Measurements from ENCODE around the gene GPR158. TPM values are rescaled to one million over a fixed set of nuclear protein-coding genes. Genes with fewer than 3 reads are reported as not detected.

GPR158 gene
- total and polyA plus RNA-seq, 4 donors, result 0.02 to 0.97 TPM; not detected in 2

DNA sequence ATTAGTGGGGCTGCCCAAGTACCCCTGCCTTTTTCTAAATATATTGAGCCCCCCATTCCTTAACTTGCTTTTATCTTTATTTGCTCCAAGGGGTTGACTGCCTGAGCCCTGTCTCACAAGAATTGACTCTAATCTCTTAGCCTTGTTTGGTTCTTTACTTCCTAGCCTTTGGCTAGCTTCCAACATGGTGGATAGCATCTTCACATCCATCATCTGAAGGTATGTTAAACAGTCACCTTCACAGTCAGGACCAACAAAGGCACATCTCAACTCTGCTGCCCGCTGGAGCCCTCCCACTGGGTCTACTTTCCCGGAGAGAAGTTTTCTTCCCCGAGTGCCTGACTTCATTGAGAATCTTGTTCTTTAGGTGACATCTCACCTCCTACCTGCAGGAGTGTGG lies 329.5 kb downstream of the GPR158 start:
- WGBS, 2 donors, result 77 to 90% methylated on average over 3 of the region's 3 CpGs

DNA sequence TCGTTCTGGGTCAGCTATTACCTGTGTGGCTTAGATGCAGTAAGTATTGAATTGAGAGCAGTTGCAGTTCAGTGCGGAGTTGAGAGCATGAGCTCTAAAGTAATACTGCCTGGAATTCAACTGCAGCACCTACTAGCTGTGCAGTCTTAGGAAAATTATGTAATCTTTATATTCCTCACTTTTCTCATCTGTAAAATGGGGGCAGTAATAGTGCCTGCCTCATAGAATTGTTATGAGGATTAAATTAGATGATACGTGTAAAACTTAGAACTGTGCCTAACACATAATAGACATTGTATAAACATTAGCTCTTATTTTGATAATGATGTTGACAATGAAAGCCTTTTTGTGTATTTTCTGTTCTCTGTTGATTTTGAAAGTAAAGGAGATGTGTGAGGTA lies 330.0 kb downstream of the GPR158 start:
- Histone ChIP-seq H3K4me1 (ENCODE audit: control insufficient read depth in 5 of 5, insufficient read depth in 5 of 5, low read length in 5 of 5) (peaks cover 0 to 4% (median 0%) of the 10 kb centered on the region in 5 donors), H3K4me3 (no peak overlapping the region), H3K36me3 (ENCODE audit: control insufficient read depth in 4 of 4, insufficient read depth in 4 of 4, low read length in 4 of 4) (no peaks in the 10 kb centered on the region), H3K9ac (ENCODE audit: insufficient read depth in 1 of 2, low read length in 2 of 2) (no peak overlapping the region), H3K9me3 (ENCODE audit: control insufficient read depth in 4 of 4, insufficient read depth in 3 of 4, low read length in 3 of 4) (no peaks in the 10 kb centered on the region), H3K27me3 (ENCODE audit: control insufficient read depth in 3 of 3, insufficient read depth in 3 of 3, low read length in 2 of 3) (no peaks in the 10 kb centered on the region), H3K27ac (ENCODE audit: low read depth in 1 of 2, low read length in 1 of 2) (no peak overlapping the region)
- ATAC-seq (ENCODE audit: insufficient read depth, low FRiP score) (no peak), DNase-seq (no peak)
- TF ChIP-seq, protein P1, sequence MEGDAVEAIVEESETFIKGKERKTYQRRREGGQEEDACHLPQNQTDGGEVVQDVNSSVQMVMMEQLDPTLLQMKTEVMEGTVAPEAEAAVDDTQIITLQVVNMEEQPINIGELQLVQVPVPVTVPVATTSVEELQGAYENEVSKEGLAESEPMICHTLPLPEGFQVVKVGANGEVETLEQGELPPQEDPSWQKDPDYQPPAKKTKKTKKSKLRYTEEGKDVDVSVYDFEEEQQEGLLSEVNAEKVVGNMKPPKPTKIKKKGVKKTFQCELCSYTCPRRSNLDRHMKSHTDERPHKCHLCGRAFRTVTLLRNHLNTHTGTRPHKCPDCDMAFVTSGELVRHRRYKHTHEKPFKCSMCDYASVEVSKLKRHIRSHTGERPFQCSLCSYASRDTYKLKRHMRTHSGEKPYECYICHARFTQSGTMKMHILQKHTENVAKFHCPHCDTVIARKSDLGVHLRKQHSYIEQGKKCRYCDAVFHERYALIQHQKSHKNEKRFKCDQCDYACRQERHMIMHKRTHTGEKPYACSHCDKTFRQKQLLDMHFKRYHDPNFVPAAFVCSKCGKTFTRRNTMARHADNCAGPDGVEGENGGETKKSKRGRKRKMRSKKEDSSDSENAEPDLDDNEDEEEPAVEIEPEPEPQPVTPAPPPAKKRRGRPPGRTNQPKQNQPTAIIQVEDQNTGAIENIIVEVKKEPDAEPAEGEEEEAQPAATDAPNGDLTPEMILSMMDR (IDR thresholded peaks at IDR 0.05; ENCODE audit: control extremely low read depth, extremely low read depth), result no peak
- 86 to 88% methylated on average over 3 of the region's 3 CpGs for WGBS, 2 donors

More for the DNA sequence above, 329.5 kb downstream of the GPR158 start:
- no peaks in the 10 kb centered on the region for H3K27me3 ChIP-seq (ENCODE audit: control insufficient read depth in 3 of 3, insufficient read depth in 3 of 3, low read length in 2 of 3)
- TF ChIP-seq, protein P1 (IDR thresholded peaks at IDR 0.05; ENCODE audit: control extremely low read depth, extremely low read depth), result no peak
- H3K9ac ChIP-seq (ENCODE audit: insufficient read depth in 1 of 2, low read length in 2 of 2), result no peak overlapping the region
- ATAC-seq (ENCODE audit: insufficient read depth, low FRiP score), result no peak
- peaks cover 0 to 2% (median 0%) of the 10 kb centered on the region in 4 donors for H3K9me3 ChIP-seq (ENCODE audit: control insufficient read depth in 4 of 4, insufficient read depth in 3 of 4, low read length in 3 of 4)
- no peak for DNase-seq
- H3K36me3 ChIP-seq (ENCODE audit: control insufficient read depth in 4 of 4, insufficient read depth in 4 of 4, low read length in 4 of 4), result no peaks in the 10 kb centered on the region
- peaks cover 0 to 4% (median 0%) of the 10 kb centered on the region in 5 donors for H3K4me1 ChIP-seq (ENCODE audit: control insufficient read depth in 5 of 5, insufficient read depth in 5 of 5, low read length in 5 of 5)
- H3K4me3 ChIP-seq, result no peak overlapping the region
- H3K27ac ChIP-seq (ENCODE audit: low read depth in 1 of 2, low read length in 1 of 2), result no peak overlapping the region

DNA sequence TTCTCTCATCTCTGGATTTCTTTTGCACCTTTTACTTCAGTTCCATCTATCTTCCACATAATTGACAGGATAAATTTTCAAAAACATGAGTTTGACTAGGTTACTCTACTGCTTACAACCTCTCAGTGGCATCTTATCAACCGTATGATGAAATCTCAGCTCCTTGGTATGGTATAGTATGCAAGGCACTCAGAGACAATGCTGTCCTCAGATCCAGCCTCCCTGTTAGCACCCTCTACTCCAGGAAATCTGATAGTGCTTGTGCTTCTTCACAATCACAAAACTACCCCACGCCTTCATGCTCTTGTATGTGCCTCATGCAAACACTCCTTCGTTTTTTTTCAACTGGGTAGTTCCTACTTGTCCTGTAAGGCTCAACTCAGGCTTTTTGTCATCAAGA lies 330.7 kb downstream of the GPR158 start:
- peaks cover 0 to 4% (median 0%) of the 10 kb centered on the region in 5 donors for H3K4me1 ChIP-seq (ENCODE audit: control insufficient read depth in 5 of 5, insufficient read depth in 5 of 5, low read length in 5 of 5)
- no peaks in the 10 kb centered on the region for H3K27me3 ChIP-seq (ENCODE audit: control insufficient read depth in 3 of 3, insufficient read depth in 3 of 3, low read length in 2 of 3)
- DNase-seq (no peak), ATAC-seq (ENCODE audit: insufficient read depth, low FRiP score) (no peak)
- no peaks in the 10 kb centered on the region for H3K36me3 ChIP-seq (ENCODE audit: control insufficient read depth in 4 of 4, insufficient read depth in 4 of 4, low read length in 4 of 4)
- no peak overlapping the region for H3K4me3 ChIP-seq
- TF ChIP-seq, protein P1 (IDR thresholded peaks at IDR 0.05; ENCODE audit: control extremely low read depth, extremely low read depth), result no peak
- H3K27ac ChIP-seq (ENCODE audit: low read depth in 1 of 2, low read length in 1 of 2), result no peak overlapping the region
- H3K9ac ChIP-seq (ENCODE audit: insufficient read depth in 1 of 2, low read length in 2 of 2), result no peak overlapping the region
- no peaks in the 10 kb centered on the region for H3K9me3 ChIP-seq (ENCODE audit: control insufficient read depth in 4 of 4, insufficient read depth in 3 of 4, low read length in 3 of 4)
- 72 to 84% methylated on average over 3 of the region's 3 CpGs for WGBS, 2 donors

DNA sequence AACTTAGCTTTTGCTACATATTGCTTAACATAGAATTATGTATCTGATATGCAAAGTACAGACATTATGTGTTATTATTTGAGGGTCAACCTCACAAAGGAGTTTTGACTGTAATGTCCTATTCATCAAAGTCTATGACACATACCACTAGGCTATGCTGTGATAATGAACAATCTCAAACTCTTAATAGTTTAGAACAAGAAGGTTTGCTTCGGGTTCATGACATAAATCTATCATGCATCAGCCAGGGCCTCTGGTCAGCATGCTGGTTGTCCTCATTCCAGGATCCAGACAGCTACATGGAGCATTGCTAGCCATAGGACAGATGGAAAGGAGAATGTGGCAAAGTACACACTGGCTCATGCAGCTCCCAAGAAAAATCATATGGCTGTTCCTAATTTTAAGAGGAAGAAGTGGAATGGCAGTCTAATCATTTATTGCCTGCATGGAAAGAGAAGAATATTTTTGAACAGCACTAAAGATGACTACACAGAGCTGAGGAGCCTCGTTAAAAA lies 332.1 kb downstream of the GPR158 start:
- H3K27ac ChIP-seq (ENCODE audit: low read depth in 1 of 2, low read length in 1 of 2), result no peak overlapping the region
- no peaks in the 10 kb centered on the region for H3K27me3 ChIP-seq (ENCODE audit: control insufficient read depth in 3 of 3, insufficient read depth in 3 of 3, low read length in 2 of 3)
- H3K4me1 ChIP-seq (ENCODE audit: control insufficient read depth in 5 of 5, insufficient read depth in 5 of 5, low read length in 5 of 5), result peaks cover 0 to 4% (median 0%) of the 10 kb centered on the region in 5 donors
- H3K4me3 ChIP-seq, result no peak overlapping the region
- ATAC-seq (ENCODE audit: insufficient read depth, low FRiP score), result no peak
- no peak for DNase-seq
- H3K9me3 ChIP-seq (ENCODE audit: control insufficient read depth in 4 of 4, insufficient read depth in 3 of 4, low read length in 3 of 4), result no peaks in the 10 kb centered on the region
- TF ChIP-seq, protein P1 (IDR thresholded peaks at IDR 0.05; ENCODE audit: control extremely low read depth, extremely low read depth), result no peak
- H3K36me3 ChIP-seq (ENCODE audit: control insufficient read depth in 4 of 4, insufficient read depth in 4 of 4, low read length in 4 of 4), result no peaks in the 10 kb centered on the region
- H3K9ac ChIP-seq (ENCODE audit: insufficient read depth in 1 of 2, low read length in 2 of 2), result no peak overlapping the region
- WGBS, 2 donors, result 52 to 77% methylated on average over 2 of the region's 2 CpGs

All from lung (tissue), 12 donors.